Naive thymus-derived CD4-positive, alpha-beta T cell (primary cell): ENCODE results near the gene CASP8AP2. TPM values are rescaled to one million over a fixed set of nuclear protein-coding genes. Genes with fewer than 3 reads are reported as not detected.

ENCODE experiments used
- ATAC-seq: fragments of 150-1000 bp; cut with Tn5 transposase; 2 replicates; pipeline ENCODE4 v1.10.0; 2021; ENCODE audit warnings: mild to moderate bottlenecking, moderate library complexity
- CTCF ChIA-PET: fragments of 350-600 bp; sonication (Branson Sonifier 250); formaldehyde crosslinking; loops from one replicate; lab custom pipeline; 2021; ENCODE audit warnings: antibody characterized with exemption; lab: Charles Lee
- POLR2A ChIA-PET: fragments of 350-600 bp; sonication (Branson Sonifier 250); formaldehyde crosslinking; loops from one replicate; lab custom pipeline; 2021; ENCODE audit warnings: antibody characterized with exemption, inconsistent platforms; lab: Charles Lee
- DNase-seq, 9 donors: peaks; one replicate each; pipeline versions ENCODE4 v3.0.0 to v3.0.0-alpha.2; 2020 to 2022; ENCODE audit warnings: mixed read lengths in 1 of 9
- H3K27ac ChIP-seq: one replicate; pipeline ENCODE4 v1.7.0; 2013; ENCODE audit warnings: mild to moderate bottlenecking, low read depth, low read length, moderate library complexity
- H3K27me3 ChIP-seq, 2 donors: one replicate each; pipeline ENCODE4 v1.7.0; 2013; ENCODE audit warnings: low read length in 2 of 2, mild to moderate bottlenecking in 2 of 2, moderate library complexity in 2 of 2; ENCODE audit not compliant: control insufficient read depth in 2 of 2, insufficient read depth in 2 of 2
- H3K36me3 ChIP-seq, 3 experiments: 1 replicate in 2 of 3; 2 replicates in 1 of 3; pipeline ENCODE4 v1.7.0; 2013; ENCODE audit warnings: low read length in 3 of 3, mild to moderate bottlenecking in 3 of 3, moderate library complexity in 1 of 3; ENCODE audit not compliant: insufficient read depth in 3 of 3, control insufficient read depth in 2 of 3
- H3K4me1 ChIP-seq, 2 donors: one replicate each; pipeline ENCODE4 v1.7.0; 2013; ENCODE audit warnings: low read length in 2 of 2, mild to moderate bottlenecking in 2 of 2, moderate library complexity in 1 of 2; ENCODE audit not compliant: control insufficient read depth in 2 of 2, insufficient read depth in 2 of 2
- H3K4me3 ChIP-seq: 2 replicates; pipeline ENCODE4 v1.7.0; 2013; ENCODE audit warnings: mild to moderate bottlenecking, low read length
- H3K9me3 ChIP-seq, 3 experiments: 1 replicate in 2 of 3; 2 replicates in 1 of 3; pipeline ENCODE4 v1.7.0; 2013; ENCODE audit warnings: low read length in 3 of 3; ENCODE audit not compliant: control insufficient read depth in 2 of 3
- H3K27ac Mint-ChIP-seq, 9 donors: one replicate each; pipeline ENCODE4 v1.8.0; 2020 to 2022; ENCODE audit warnings: mixed read lengths in 9 of 9, mild to moderate bottlenecking in 8 of 9, moderate library complexity in 5 of 9, inconsistent platforms in 2 of 9
- H3K27me3 Mint-ChIP-seq, 5 donors: one replicate each; pipeline ENCODE4 v1.8.0; 2021 to 2022; ENCODE audit warnings: mixed read lengths in 5 of 5, mild to moderate bottlenecking in 1 of 5
- H3K36me3 Mint-ChIP-seq, 5 donors: one replicate each; pipeline ENCODE4 v1.8.0; 2020 to 2022; ENCODE audit warnings: mixed read lengths in 5 of 5, mild to moderate bottlenecking in 3 of 5, inconsistent platforms in 1 of 5
- H3K4me1 Mint-ChIP-seq, 7 donors: one replicate each; pipeline ENCODE4 v1.8.0; 2020 to 2022; ENCODE audit warnings: mixed read lengths in 7 of 7, mild to moderate bottlenecking in 3 of 7, inconsistent platforms in 1 of 7
- H3K4me3 Mint-ChIP-seq, 10 donors: one replicate each; pipeline ENCODE4 v1.8.0; 2020 to 2022; ENCODE audit warnings: mild to moderate bottlenecking in 10 of 10, mixed read lengths in 10 of 10, moderate library complexity in 6 of 10, inconsistent platforms in 2 of 10
- H3K9me3 Mint-ChIP-seq, 11 donors: one replicate each; pipeline ENCODE4 v1.8.0; 2020 to 2022; ENCODE audit warnings: mixed read lengths in 11 of 11, mild to moderate bottlenecking in 4 of 11, inconsistent platforms in 1 of 11, moderate library complexity in 1 of 11
- intact Hi-C, 2 donors: fragments of 100-400 bp; cut with micrococcal nuclease; formaldehyde crosslinking; loops; one replicate each; pipeline ENCODE4 v1.15.1; 2023
- polyA plus RNA-seq, 2 donors: library from polyadenylated mRNA; unstranded; fragments of 300-500 nt; fragmentation: Illumina TruSeq; gene quantifications; one replicate each; pipeline ENCODE4 v1.2.3, GENCODE V29; 2021
- total RNA-seq, 6 experiments: library from RNA in 5 of 6; stranded (reverse) in 5 of 6; gene quantifications; 1 replicate in 5 of 6; 2 replicates in 1 of 6; pipeline ENCODE4 v1.2.3 and lab custom pipeline; 2021 to 2026

The CASP8AP2 gene
- total and polyA plus RNA-seq, 7 experiments from 2014 or later = 21.2 to 51.0 (median 43.2) TPM

GRCh38 chr6:89859744-89860143 is 30.1 kb downstream of the CASP8AP2 start:
- no peak overlapping the region for H3K4me3 ChIP-seq
- H3K27ac Mint-ChIP-seq = peak overlapping the region in 4 of 9 donors; percentile 11 to 86 (median 53)
- no peak overlapping the region for H3K27ac ChIP-seq
- ATAC-seq (no peak), DNase-seq (no peak)
- peaks cover 0 to 22% (median 6%) of the 10 kb centered on the region in 7 donors for H3K4me1 Mint-ChIP-seq
- intact Hi-C loops = no loop called here
- peaks cover 21 to 60% (median 49%) of the 10 kb centered on the region in 5 donors for H3K36me3 Mint-ChIP-seq
- no peaks in the 10 kb centered on the region for H3K27me3 Mint-ChIP-seq
- H3K4me3 Mint-ChIP-seq = peak overlapping the region in 1 of 10 donors; percentile 71
- H3K9me3 ChIP-seq = no peaks in the 10 kb centered on the region
- no peaks in the 10 kb centered on the region for H3K4me1 ChIP-seq
- H3K9me3 Mint-ChIP-seq = peaks cover 0 to 14% (median 0%) of the 10 kb centered on the region in 11 donors
- H3K27me3 ChIP-seq = no peaks in the 10 kb centered on the region
- peaks cover 8 to 72% (median 21%) of the 10 kb centered on the region in 3 experiments for H3K36me3 ChIP-seq
- ChIA-PET POLR2A (no interaction called here), CTCF (interaction anchor here (0.7 kb wide), 1 partner anchor 152 kb away, joined by 4 read pairs; no protein-coding TSS in a partner anchor)

- Histone ChIP-seq H3K4me3 (no peak overlapping the region), H3K36me3 (peaks cover 5 to 61% (median 18%) of the 10 kb centered on the region in 3 experiments), H3K27ac (no peak overlapping the region), H3K9me3 (no peaks in the 10 kb centered on the region), H3K27me3 (no peaks in the 10 kb centered on the region), H3K4me1 (no peaks in the 10 kb centered on the region)
- ATAC-seq = peak; percentile 48
- Mint-ChIP-seq H3K27me3 (no peaks in the 10 kb centered on the region), H3K4me3 (no peak overlapping the region), H3K9me3 (peaks cover 0 to 17% (median 0%) of the 10 kb centered on the region in 11 donors), H3K27ac (no peak overlapping the region), H3K36me3 (peaks cover 33 to 72% (median 60%) of the 10 kb centered on the region in 5 donors), H3K4me1 (peaks cover 0 to 22% (median 6%) of the 10 kb centered on the region in 7 donors)
- ChIA-PET CTCF (no interaction called here), POLR2A (no interaction called here)
- intact Hi-C loops = no loop called here
- DNase-seq = no peak
These were observed 32.6 kb downstream of the CASP8AP2 start for GRCh38 chr6:89862273-89862672.

- Histone ChIP-seq H3K9me3 (no peaks in the 10 kb centered on the region), H3K36me3 (peaks cover 5 to 58% (median 18%) of the 10 kb centered on the region in 3 experiments), H3K27me3 (no peaks in the 10 kb centered on the region), H3K4me3 (no peak overlapping the region), H3K4me1 (no peaks in the 10 kb centered on the region), H3K27ac (no peak overlapping the region)
- DNase-seq (no peak), ATAC-seq (no peak)
- CTCF ChIA-PET = no interaction called here
- H3K4me3 Mint-ChIP-seq = peak overlapping the region in 1 of 10 donors; percentile 30
- peaks cover 0 to 17% (median 0%) of the 10 kb centered on the region in 11 donors for H3K9me3 Mint-ChIP-seq
- intact Hi-C loops = no loop called here
- peaks cover 33 to 76% (median 65%) of the 10 kb centered on the region in 5 donors for H3K36me3 Mint-ChIP-seq
- peak overlapping the region in 3 of 9 donors; percentile 17 to 65 (median 18) for H3K27ac Mint-ChIP-seq
- peaks cover 0 to 22% (median 6%) of the 10 kb centered on the region in 7 donors for H3K4me1 Mint-ChIP-seq
- no peaks in the 10 kb centered on the region for H3K27me3 Mint-ChIP-seq
- POLR2A ChIA-PET = no interaction called here
These were observed 33.0 kb downstream of the CASP8AP2 start for GRCh38 chr6:89862698-89863097.

GRCh38 chr6:89866024-89866678 is 36.5 kb downstream of the CASP8AP2 start:
- Histone ChIP-seq H3K27ac (no peak overlapping the region), H3K9me3 (no peaks in the 10 kb centered on the region), H3K4me3 (no peak overlapping the region), H3K36me3 (peaks cover 5 to 42% (median 6%) of the 10 kb centered on the region in 3 experiments), H3K27me3 (no peaks in the 10 kb centered on the region), H3K4me1 (no peaks in the 10 kb centered on the region)
- H3K9me3 Mint-ChIP-seq = peaks cover 0 to 12% (median 0%) of the 10 kb centered on the region in 11 donors
- CTCF ChIA-PET = no interaction called here
- no peak for DNase-seq
- intact Hi-C loops = no loop called here
- H3K4me3 Mint-ChIP-seq = no peak overlapping the region
- H3K36me3 Mint-ChIP-seq = peaks cover 27 to 78% (median 62%) of the 10 kb centered on the region in 5 donors
- POLR2A ChIA-PET = interaction anchor here (1.1 kb wide), 1 partner anchor 37 kb away, joined by 5 read pairs; no protein-coding TSS in a partner anchor
- ATAC-seq = no peak
- H3K4me1 Mint-ChIP-seq = peaks cover 0 to 17% (median 3%) of the 10 kb centered on the region in 7 donors
- no peak overlapping the region for H3K27ac Mint-ChIP-seq
- H3K27me3 Mint-ChIP-seq = no peaks in the 10 kb centered on the region

- Mint-ChIP-seq H3K4me3 (no peak overlapping the region), H3K9me3 (no peaks in the 10 kb centered on the region), H3K36me3 (peaks cover 0 to 43% (median 12%) of the 10 kb centered on the region in 5 donors), H3K4me1 (peaks cover 0 to 7% (median 0%) of the 10 kb centered on the region in 7 donors), H3K27ac (peak overlapping the region in 1 of 9 donors; percentile 4), H3K27me3 (no peaks in the 10 kb centered on the region)
- no peak for DNase-seq
- POLR2A ChIA-PET = no interaction called here
- CTCF ChIA-PET = interaction anchor here (1.4 kb wide), 1 partner anchor 605 kb away, joined by 3 read pairs; no protein-coding TSS in a partner anchor
- Histone ChIP-seq H3K27me3 (no peaks in the 10 kb centered on the region), H3K4me1 (no peaks in the 10 kb centered on the region), H3K36me3 (peaks cover 5 to 21% (median 8%) of the 10 kb centered on the region in 3 experiments), H3K4me3 (no peak overlapping the region), H3K9me3 (no peaks in the 10 kb centered on the region), H3K27ac (no peak overlapping the region)
- intact Hi-C loops = no loop called here
- ATAC-seq = no peak
These were observed 44.0 kb downstream of the CASP8AP2 start for GRCh38 chr6:89873721-89874120.

- intact Hi-C loops = no loop called here
- H3K27ac ChIP-seq = no peak overlapping the region
These were observed 44.8 kb downstream of the CASP8AP2 start for GRCh38 chr6:89874438-89874837.

More at GRCh38 chr6:89874438-89874837, 44.8 kb downstream of the CASP8AP2 start:
- H3K4me1 Mint-ChIP-seq = peaks cover 0 to 5% (median 0%) of the 10 kb centered on the region in 7 donors
- ATAC-seq = no peak
- H3K36me3 Mint-ChIP-seq = peaks cover 0 to 40% (median 10%) of the 10 kb centered on the region in 5 donors
- peaks cover 5 to 21% (median 8%) of the 10 kb centered on the region in 3 experiments for H3K36me3 ChIP-seq
- H3K4me3 ChIP-seq = no peak overlapping the region
- ChIA-PET CTCF (no interaction called here), POLR2A (no interaction called here)
- no peaks in the 10 kb centered on the region for H3K9me3 ChIP-seq
- H3K27ac Mint-ChIP-seq = peak overlapping the region in 3 of 9 donors; percentile 32 to 74 (median 41)
- no peak overlapping the region for H3K4me3 Mint-ChIP-seq
- H3K27me3 Mint-ChIP-seq = no peaks in the 10 kb centered on the region
- no peaks in the 10 kb centered on the region for H3K9me3 Mint-ChIP-seq
- no peak for DNase-seq
- H3K4me1 ChIP-seq = no peaks in the 10 kb centered on the region
- H3K27me3 ChIP-seq = no peaks in the 10 kb centered on the region
